Cardiac atrium fibroblast (primary cell): ENCODE measurements around the gene RIPOR1. TPM values are rescaled to one million over a fixed set of nuclear protein-coding genes. Genes with fewer than 3 reads are reported as not detected.

Experiments used
- total RNA-seq: library from RNA; depleted of rRNA; stranded (reverse); fragments of >200 nt; gene quantifications from 2 replicates; pipeline ENCODE4 v1.2.3, GENCODE V29; 2015

RIPOR1 gene, protein sequence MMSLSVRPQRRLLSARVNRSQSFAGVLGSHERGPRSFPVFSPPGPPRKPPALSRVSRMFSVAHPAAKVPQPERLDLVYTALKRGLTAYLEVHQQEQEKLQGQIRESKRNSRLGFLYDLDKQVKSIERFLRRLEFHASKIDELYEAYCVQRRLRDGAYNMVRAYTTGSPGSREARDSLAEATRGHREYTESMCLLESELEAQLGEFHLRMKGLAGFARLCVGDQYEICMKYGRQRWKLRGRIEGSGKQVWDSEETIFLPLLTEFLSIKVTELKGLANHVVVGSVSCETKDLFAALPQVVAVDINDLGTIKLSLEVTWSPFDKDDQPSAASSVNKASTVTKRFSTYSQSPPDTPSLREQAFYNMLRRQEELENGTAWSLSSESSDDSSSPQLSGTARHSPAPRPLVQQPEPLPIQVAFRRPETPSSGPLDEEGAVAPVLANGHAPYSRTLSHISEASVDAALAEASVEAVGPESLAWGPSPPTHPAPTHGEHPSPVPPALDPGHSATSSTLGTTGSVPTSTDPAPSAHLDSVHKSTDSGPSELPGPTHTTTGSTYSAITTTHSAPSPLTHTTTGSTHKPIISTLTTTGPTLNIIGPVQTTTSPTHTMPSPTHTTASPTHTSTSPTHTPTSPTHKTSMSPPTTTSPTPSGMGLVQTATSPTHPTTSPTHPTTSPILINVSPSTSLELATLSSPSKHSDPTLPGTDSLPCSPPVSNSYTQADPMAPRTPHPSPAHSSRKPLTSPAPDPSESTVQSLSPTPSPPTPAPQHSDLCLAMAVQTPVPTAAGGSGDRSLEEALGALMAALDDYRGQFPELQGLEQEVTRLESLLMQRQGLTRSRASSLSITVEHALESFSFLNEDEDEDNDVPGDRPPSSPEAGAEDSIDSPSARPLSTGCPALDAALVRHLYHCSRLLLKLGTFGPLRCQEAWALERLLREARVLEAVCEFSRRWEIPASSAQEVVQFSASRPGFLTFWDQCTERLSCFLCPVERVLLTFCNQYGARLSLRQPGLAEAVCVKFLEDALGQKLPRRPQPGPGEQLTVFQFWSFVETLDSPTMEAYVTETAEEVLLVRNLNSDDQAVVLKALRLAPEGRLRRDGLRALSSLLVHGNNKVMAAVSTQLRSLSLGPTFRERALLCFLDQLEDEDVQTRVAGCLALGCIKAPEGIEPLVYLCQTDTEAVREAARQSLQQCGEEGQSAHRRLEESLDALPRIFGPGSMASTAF
- total RNA-seq, result 23.5 and 25.6 TPM in 2 replicates

DNA sequence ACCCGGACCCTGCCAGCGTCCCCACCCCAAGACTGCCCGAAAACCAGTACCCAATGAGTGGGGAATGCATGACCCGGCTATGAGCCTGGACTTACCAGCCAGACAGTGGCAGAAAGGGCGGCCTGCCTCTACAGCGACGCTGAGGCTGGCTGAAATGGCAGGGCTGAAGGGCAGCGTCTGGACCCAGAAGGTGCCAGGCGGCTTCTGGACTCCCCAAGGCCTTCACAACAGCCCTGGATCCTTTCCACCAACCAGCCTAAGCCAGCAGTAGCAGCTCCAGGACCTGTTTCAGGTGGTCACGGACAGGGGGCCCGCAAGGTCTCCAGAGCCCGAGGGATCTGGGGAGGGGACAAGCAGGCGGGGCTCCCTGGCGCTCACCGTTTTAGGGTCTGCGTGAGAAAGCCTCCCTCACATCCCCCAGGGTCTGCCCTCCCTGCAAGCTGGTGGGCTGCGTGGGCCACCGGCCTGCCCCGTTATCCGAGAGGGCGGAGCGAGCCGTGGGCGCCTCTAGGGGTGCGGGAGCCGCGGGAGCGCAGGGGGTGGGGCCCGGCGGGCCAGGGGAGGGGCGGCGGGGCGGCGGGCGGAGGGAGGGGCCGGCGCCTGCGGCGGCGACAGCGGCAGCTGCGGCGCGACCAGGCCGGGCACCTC, at the start of gene RIPOR1:
TSS of gene RIPOR1 (plus strand) at position 608 of the 648 bp plus-strand sequence. CDS start 9,618 bp downstream, outside the sequence.

GRCh38 chr16:67480833-67481560, 47.6 kb upstream of the RIPOR1 start, which contains the start of gene ATP6V0D1:
TSS of gene ATP6V0D1 (minus strand) at chr16:67481157. CDS start at chr16:67481086, 71 bp downstream.

DNA sequence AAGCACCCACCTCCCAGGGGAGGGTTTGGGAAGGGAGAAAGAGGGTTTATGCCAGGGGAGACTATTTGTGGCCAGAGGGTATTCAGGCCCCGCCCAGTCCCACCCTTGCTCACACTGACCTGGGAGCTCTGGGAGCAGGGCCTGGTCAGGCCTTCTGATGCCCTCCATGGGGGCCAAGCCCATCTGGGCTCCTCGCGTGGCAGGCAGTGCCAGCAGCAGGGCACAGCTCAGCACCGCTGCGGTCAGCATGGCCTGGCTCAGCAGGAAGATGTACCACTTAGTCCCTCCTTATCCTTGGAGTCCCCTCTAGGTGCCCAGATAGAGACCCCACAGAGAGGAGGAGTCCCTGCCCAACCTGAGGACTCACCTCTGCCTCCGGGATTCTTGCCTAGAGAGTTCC, 45.5 kb upstream of the RIPOR1 start, which contains the start of gene AGRP:
TSS of gene AGRP (minus strand) at position 398 of the 400 bp plus-strand sequence. CDS start at position 249, 149 bp downstream.

GRCh38 chr16:67562526-67562917, 33.9 kb downstream of the RIPOR1 start, which contains the start of gene CTCF:
TSS of gene CTCF (plus strand) at chr16:67562526. CDS start at chr16:67610833, 48,307 bp downstream.

Other genes starting within 250 kb of the RIPOR1 start
- gene PLEKHG4, start 249.3 kb upstream of the RIPOR1 start, total RNA-seq, result 2.0 and 3.4 TPM in 2 replicates
- gene KCTD19, start 202.1 kb upstream of the RIPOR1 start, total RNA-seq, result not detected in 2 replicates
- not detected in 2 replicates for gene LRRC36, start 202.0 kb upstream of the RIPOR1 start, total RNA-seq
- gene TPPP3, start 135.3 kb upstream of the RIPOR1 start, total RNA-seq, result not detected in 2 replicates
- 7.5 and 9.2 TPM in 2 replicates for gene ZDHHC1, start 112.4 kb upstream of the RIPOR1 start, total RNA-seq
- gene HSD11B2, start 97.7 kb upstream of the RIPOR1 start, total RNA-seq, result 0.18 and 0.49 TPM in 2 replicates
- 114 and 144 TPM in 2 replicates for gene ATP6V0D1, start 47.7 kb upstream of the RIPOR1 start, total RNA-seq
- gene AGRP, start 45.3 kb upstream of the RIPOR1 start, total RNA-seq, result not detected in 2 replicates
- gene CTCF, start 33.7 kb downstream of the RIPOR1 start, total RNA-seq, result 14.4 and 17.5 TPM in 2 replicates
- gene CARMIL2, start 116.3 kb downstream of the RIPOR1 start, total RNA-seq, result 0.90 and 1.5 TPM in 2 replicates
- 13.0 and 25.4 TPM in 2 replicates for gene ACD, start 131.4 kb downstream of the RIPOR1 start, total RNA-seq
- gene PARD6A, start 132.1 kb downstream of the RIPOR1 start, total RNA-seq, result 0.90 TPM in 1 of 2 replicates, not detected in the other
- 12.8 and 14.4 TPM in 2 replicates for gene ENKD1, start 137.9 kb downstream of the RIPOR1 start, total RNA-seq
- 2.8 and 6.0 TPM in 2 replicates for gene C16orf86, start 138.0 kb downstream of the RIPOR1 start, total RNA-seq
- gene GFOD2, start 190.5 kb downstream of the RIPOR1 start, total RNA-seq, result 7.9 and 15.2 TPM in 2 replicates